HTR-8/SVneo (cell line): ENCODE data around the gene STMND1.

Source experiments
- DNase-seq: peaks from one replicate; pipeline ENCODE4 v3.0.0; 2011; ENCODE audit warnings: low spot score, mixed read lengths; ENCODE audit not compliant: insufficient read length
- FAIRE-seq: peaks from 2 replicates; lab custom pipeline; 2011; peaks lifted over from hg19 to GRCh38; lab: Jason Lieb, UNC

Gene STMND1

GRCh38 chr6:17156112-17156921 is 54.5 kb downstream of the STMND1 start:
- FAIRE-seq = no peak

DNA sequence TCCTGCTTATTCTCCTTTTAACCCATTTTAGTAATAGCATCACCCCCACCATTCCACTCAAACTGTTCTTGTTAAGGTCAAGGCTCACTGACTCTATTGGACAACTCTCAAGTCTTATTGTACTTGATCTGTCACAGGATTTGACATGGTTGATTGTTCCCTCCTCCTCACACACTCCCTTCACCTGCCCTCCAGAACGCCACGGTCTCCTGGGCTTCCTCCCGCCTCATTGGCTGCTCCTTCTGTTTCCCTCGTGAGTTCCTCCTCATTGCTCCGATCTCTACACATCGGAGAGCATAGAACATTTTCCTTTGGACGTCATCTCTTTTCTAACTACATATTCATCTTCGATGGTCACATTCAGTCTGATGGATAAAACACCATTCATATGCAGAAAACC is 55.1 kb downstream of the STMND1 start:
- no peak for DNase-seq
- no peak for FAIRE-seq

More at GRCh38 chr6:17156112-17156921, 54.5 kb downstream of the STMND1 start:
- DNase-seq = peak; percentile 64

DNA sequence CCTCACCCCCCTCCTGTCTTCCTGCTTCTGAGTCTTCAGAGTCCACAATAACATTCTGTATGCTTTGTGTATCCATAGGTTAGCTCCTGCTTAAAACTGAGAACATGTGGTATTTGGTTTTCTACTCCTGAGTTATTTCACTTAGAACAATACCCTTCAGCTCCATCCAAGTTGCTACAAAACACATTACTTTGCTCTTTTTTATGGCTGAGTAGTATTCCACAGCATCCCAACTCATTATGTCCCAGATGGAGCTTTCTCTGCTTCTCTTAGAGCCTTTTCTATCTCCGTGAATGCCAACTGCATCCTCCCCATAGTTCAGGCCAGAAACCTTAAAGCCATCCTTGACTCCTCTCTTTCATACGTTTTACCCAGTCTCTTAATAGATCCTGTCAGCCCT is 55.8 kb downstream of the STMND1 start:
- no peak for DNase-seq
- no peak for FAIRE-seq

DNA sequence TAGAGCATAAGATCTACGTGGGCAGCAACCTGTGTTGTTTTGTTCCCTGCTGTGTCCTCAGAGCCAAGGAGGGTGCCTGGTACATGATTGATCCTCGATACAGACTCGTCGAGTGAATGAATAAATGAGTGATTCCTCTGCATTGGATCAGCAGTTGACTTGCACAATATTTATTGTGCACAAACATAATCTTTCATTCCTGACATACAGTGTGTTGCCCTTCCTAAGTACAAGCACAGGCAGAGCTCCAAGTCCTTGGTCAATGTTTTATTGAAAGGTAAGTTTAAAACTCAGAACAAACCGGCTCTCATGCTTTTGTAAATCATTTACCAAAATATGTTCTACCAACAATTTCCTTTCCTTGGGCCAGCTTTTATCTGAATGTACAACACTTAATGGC is 57.4 kb downstream of the STMND1 start:
- DNase-seq (no peak), FAIRE-seq (no peak)

DNA sequence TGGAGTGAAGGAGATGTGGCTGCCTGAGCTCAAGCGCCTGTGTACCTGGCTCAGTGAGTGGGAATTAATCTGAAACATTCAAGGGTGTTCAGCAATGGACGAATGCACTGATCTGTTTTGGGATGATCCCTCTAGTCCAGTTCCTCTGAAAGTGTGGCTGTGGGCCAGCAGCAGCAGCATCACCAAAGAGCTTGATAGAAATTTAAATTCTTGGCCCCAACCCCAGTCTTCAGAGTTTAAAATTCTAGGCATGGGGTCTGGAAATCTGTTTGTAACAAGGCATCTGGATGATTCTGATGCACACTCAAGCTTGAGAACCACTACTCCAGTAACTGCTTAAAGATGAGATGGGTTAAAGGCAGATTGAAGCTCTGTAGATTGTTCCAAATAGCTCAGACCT is 59.2 kb downstream of the STMND1 start:
- FAIRE-seq (no peak), DNase-seq (no peak)

- peak; percentile 18 for DNase-seq
- FAIRE-seq = no peak
Measured at GRCh38 chr6:17165383-17165782, 63.5 kb downstream of the STMND1 start.

DNA sequence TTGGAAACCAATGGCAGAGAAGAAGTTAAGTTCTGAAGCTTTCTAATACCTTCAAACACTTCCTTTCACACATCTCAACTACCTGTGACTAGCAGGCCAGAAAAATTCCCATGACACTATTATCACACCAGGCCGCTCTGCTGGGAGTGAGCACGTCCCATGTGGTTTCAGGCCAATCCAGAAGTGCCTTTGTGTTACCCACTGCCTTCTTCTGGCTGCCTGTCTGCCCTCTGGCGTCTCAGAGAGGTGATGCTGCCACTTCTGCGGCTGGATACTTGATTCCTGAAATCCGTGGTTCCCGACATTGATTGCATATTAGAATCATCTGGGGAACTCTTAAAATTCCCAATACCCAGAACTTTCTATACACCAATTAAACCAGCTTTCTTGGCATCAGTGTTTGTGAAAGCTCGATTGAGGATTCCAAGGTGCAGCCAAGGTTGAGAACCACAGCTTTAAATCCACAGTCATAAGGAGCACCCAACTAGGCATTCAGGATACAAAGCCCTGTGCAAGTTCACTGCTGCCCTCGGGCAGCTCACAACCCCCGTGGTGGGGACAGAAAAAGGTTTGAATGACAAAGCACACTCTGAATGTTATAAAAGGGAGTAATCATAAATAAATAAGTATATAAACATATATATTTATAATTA is 65.6 kb downstream of the STMND1 start:
- FAIRE-seq = peak; percentile 89
- peak; percentile 65 for DNase-seq

- FAIRE-seq (no peak), DNase-seq (no peak)
Measured at GRCh38 chr6:17169291-17169690, 67.4 kb downstream of the STMND1 start.

DNA sequence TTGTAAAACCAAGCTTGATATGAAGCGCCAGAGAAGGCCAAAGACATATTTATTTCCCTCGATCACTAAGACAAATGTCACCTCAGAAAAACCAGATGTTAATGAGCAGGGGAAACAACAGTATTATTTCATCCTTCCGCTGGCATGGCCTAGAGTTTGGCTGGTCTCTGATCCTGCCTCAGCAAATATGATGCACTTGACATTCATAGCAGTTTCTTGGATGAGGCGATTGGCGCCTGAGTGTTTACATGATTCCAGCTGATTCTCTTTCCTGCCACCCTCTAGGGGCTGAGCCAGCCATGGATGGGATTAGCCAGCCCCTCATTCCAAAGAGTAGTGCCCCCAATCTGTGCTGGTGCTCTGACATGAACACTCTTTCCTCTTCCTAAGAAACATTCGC is 67.9 kb downstream of the STMND1 start:
- FAIRE-seq (no peak), DNase-seq (no peak)

DNA sequence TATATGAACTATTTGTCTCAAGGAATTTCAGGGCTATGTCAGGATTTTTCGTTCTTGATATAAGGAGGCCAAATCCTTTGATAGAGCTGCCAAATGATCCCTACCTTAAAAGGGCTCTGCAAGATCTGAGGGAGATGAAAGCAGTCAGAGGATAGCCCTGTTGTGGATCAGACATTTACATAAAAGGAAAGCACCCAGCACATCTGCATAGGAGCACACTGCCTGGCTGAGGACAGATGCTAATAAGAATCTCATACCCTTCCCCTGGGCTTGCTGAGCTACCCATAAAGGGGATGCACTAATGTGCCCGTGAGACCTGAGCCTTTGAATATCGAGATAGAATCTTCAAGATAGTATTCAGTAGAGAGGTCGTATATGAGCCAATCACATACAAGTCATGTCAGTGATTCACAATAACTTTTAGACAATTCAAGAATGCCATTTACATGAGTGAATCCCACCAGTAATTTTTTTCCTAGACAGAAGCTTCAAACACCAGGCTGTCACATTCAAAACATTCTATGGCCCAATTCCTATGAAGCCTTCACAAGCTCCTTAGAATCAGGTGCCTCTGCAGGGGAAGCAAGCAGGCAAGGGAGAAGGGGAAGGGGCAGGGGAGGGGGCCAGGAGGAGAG is 71.1 kb downstream of the STMND1 start:
- DNase-seq (no peak), FAIRE-seq (no peak)

DNA sequence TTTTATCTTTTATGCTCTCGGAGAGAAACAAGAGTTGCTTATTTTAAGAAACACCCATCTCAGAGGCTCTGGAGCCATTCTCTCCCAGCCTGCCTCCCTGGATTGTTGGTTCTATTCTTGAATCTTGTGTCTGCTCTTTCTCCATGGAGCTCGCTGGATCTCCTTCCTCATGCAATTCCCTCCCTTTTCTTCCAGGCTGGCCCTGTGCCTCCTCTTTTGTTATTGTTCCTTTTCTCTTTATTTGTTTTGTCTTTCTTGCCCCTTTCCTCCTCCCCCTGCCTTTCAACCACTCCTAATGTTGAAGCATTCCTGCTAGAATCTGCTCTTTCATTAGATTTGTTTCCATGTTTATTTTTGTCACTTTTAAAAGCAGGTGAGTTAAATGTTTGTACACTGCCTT is 76.5 kb downstream of the STMND1 start:
- DNase-seq = no peak

DNA sequence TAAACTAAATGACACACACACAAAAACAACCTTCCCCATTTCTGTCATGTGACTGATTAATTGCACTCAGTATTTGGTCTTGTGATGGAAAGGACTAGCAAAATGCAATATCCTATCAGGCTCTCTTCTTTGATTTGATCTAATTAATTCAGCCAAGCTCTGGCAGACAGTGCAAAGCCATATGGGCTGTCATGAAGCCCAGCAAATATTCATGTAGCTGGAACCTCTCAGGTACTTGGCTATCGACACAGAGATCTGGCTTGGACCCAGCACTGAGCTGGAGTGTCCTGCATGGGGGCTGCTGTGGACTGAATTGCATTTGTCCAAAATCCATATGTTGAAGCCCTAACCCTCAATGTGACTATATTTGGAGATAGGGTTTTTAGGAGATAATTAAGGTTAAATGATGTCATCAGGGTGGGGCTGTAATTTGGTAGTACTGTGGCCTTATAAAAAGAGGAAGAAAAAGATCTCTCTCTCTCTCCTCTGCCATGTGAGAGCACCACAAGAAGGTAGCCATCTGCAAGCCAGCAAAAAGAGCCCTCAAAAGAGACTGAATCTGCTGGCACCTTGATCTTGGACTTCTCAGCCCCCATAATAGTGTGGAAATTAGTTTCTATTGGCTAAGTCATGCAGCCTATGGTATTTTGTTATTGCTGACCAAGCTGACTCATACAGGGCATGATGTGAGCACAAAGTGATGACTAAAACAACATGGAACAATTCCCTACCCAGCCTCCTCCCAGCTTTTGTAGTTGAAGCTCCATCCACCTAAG is 77.1 kb downstream of the STMND1 start:
- FAIRE-seq (no peak), DNase-seq (no peak)

More for the DNA sequence above, 76.5 kb downstream of the STMND1 start:
- FAIRE-seq = no peak

- FAIRE-seq = no peak
- DNase-seq = no peak
Measured at GRCh38 chr6:17179530-17180073, 77.8 kb downstream of the STMND1 start.
